ENCODE results near the gene MGME1.

The MGME1 gene

GRCh38 chr20:17941087-17941825 lies 27.6 kb upstream of the MGME1 start:
- no peak for TF ChIP-seq CTCF (IDR thresholded peaks at IDR 0.05; ENCODE audit: low read depth, low read length, missing control alignments)
- DNase-seq (ENCODE audit: low read depth) = no peak
- H3K4me3 ChIP-seq (ENCODE audit: low read depth, low read length) = no peak overlapping the region

GRCh38 chr20:17941826-17942196 lies 27.0 kb upstream of the MGME1 start:
- no peak for TF ChIP-seq CTCF (IDR thresholded peaks at IDR 0.05; ENCODE audit: low read depth, low read length, missing control alignments)
- DNase-seq (ENCODE audit: low read depth) = no peak
- H3K4me3 ChIP-seq (ENCODE audit: low read depth, low read length) = no peak overlapping the region

DNA sequence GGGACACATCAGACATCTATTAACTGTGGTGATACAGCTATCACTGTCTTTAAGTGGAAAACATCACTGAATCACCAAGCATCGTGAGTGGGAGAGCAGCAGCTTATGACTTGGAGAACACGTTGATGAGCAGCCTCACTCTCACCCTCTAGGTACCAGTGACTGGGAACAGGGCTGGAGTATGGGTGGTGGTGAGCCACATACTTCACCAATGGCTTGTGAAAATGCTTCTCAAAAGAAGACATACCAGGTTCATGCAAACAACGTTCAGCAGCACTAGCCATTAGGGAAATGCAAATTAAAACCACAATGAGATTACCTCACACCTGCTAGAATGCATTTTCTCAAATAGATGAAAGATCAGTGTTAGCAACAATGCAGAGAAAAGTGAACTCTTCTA lies 25.5 kb upstream of the MGME1 start:
- DNase-seq (ENCODE audit: low read depth) = no peak
- no peak for TF ChIP-seq CTCF (IDR thresholded peaks at IDR 0.05; ENCODE audit: low read depth, low read length, missing control alignments)
- no peak overlapping the region for H3K4me3 ChIP-seq (ENCODE audit: low read depth, low read length)

DNA sequence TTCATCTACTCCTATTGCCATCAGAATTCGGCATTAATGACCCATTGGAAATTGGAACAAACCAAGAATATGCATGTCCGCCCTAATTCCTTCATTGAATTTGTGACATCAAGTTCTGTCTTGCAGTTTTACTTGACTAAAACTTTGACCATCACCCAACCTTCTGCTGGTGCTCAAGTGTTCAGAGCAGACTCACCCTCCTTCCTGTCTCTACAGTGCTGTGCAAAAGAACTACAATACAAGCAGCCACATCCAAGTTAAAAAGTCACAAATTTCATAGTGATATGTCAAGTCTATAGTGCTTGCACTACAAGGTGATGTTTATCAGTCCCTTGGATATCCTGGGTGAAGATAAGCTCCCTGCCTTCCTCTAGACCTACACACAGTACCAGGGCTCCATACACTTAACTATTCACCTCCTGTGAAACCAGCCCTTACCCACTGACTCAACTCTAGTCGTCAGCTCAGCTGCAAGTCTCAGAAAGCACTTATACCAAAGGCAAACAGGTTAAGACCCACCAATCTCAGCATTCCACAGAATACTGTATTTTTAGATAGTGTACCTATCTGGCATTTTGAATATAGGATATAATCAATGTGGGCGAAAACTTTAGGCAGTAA lies 23.9 kb upstream of the MGME1 start:
- no peak overlapping the region for H3K4me3 ChIP-seq (ENCODE audit: low read depth, low read length)
- TF ChIP-seq CTCF (IDR thresholded peaks at IDR 0.05; ENCODE audit: low read depth, low read length, missing control alignments) = no peak

DNA sequence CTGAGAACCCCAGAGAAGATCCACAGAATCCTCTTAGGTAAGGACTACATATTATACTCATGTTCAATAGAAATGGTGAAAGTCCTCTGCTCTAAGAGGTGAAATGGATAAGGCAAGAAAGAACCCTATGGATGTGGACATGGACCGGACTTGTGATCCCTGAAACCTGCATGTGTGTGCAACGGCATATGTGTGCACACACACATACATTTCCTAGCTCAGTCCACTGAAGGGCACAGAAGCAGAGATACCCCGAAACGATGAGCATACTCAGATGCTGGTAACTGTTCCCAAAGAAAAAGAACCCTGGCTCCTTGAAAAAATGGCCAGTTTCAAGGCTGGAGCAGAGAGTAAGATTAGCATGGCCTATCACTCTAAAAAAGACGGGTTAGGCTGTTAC lies 22.8 kb upstream of the MGME1 start:
- TF ChIP-seq CTCF (IDR thresholded peaks at IDR 0.05; ENCODE audit: low read depth, low read length, missing control alignments) = no peak
- DNase-seq (ENCODE audit: low read depth) = no peak
- no peak overlapping the region for H3K4me3 ChIP-seq (ENCODE audit: low read depth, low read length)

More for the DNA sequence above, 23.9 kb upstream of the MGME1 start:
- no peak for DNase-seq (ENCODE audit: low read depth)

DNA sequence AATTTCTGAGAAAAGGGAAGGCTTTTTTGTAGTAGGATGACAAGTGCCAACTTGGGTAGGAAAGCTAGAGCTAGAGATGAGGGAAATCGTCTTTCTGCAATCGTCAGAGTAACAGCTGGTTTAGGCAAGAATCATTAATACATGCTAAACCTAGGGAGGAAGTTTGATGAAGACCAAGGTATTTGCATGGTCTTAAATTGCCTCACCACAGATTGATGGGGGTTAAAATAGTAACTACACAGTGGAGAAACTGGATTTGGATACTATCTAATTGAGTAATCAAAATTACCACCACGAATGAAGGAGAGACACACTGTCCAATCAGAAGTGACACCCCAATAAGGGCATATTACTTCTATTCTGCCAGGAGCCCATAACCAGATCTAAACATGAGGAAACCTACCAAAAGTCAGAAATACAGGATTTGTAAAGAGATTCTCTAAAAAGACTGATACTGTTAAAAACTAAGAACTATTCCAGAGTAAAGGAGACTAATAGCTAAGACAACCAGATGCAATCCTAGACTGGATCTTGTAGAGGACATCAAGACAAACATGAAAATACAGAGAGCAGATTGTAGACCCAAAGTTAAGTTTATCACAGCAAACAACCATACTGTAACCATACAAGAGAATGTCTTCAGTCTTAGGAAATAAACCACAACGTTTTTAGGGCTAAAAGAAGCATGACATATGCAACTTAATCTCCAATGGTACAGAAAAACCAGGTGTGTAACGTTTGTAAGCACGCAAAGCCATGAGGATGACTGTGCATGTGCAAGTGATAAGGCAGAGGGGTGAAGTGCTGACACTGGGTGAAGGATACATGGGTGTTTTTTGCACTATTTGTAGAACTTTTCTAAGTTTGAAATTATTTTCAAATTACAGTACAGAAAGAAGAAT lies 22.0 kb upstream of the MGME1 start:
- DNase-seq (ENCODE audit: low read depth) = no peak
- H3K4me3 ChIP-seq (ENCODE audit: low read depth, low read length) = no peak overlapping the region
- TF ChIP-seq CTCF (IDR thresholded peaks at IDR 0.05; ENCODE audit: low read depth, low read length, missing control alignments) = no peak

All from GM12864 (cell line).